Measurements from ENCODE around the gene FOXRED1.

The FOXRED1 gene

GRCh38 chr11:126311401-126312291, 42.7 kb downstream of the FOXRED1 start:
- H3K4me1 ChIP-seq (ENCODE audit: control insufficient read depth in 1 of 2, insufficient read depth in 1 of 2, low read depth in 1 of 2, low read length in 1 of 2): peaks cover 60 to 61% of the 10 kb centered on the region in 2 experiments
- peak overlapping the region; percentile 91 for H3K27ac ChIP-seq
- no peaks in the 10 kb centered on the region for H3K36me3 ChIP-seq
- peak; percentile 74 for TF ChIP-seq CTCF (IDR thresholded peaks at IDR 0.05)
- H3K27me3 ChIP-seq: no peaks in the 10 kb centered on the region
- H3K9me3 ChIP-seq: no peaks in the 10 kb centered on the region
- H3K4me3 ChIP-seq (ENCODE audit: low read depth in 1 of 2, low read length in 1 of 2): peak overlapping the region; percentile 39 to 56

- Histone ChIP-seq H3K27me3 (no peaks in the 10 kb centered on the region), H3K4me1 (ENCODE audit: control insufficient read depth in 1 of 2, insufficient read depth in 1 of 2, low read depth in 1 of 2, low read length in 1 of 2) (peaks cover 72 to 75% of the 10 kb centered on the region in 2 experiments), H3K36me3 (no peaks in the 10 kb centered on the region), H3K27ac (peak overlapping the region; percentile 91), H3K4me3 (ENCODE audit: low read depth in 1 of 2, low read length in 1 of 2) (no peak overlapping the region), H3K9me3 (no peaks in the 10 kb centered on the region)
- no peak for TF ChIP-seq CTCF (IDR thresholded peaks at IDR 0.05)
These were observed 44.0 kb downstream of the FOXRED1 start for GRCh38 chr11:126312961-126313360.

- H3K4me3 ChIP-seq (ENCODE audit: low read depth in 1 of 2, low read length in 1 of 2): no peak overlapping the region
- peak overlapping the region; percentile 91 for H3K27ac ChIP-seq
- H3K36me3 ChIP-seq: no peaks in the 10 kb centered on the region
- no peaks in the 10 kb centered on the region for H3K27me3 ChIP-seq
- no peaks in the 10 kb centered on the region for H3K9me3 ChIP-seq
- no peak for TF ChIP-seq CTCF (IDR thresholded peaks at IDR 0.05)
- peaks cover 80 to 83% of the 10 kb centered on the region in 2 experiments for H3K4me1 ChIP-seq (ENCODE audit: control insufficient read depth in 1 of 2, insufficient read depth in 1 of 2, low read depth in 1 of 2, low read length in 1 of 2)
These were observed 44.9 kb downstream of the FOXRED1 start for GRCh38 chr11:126313826-126314225.

GRCh38 chr11:126317432-126317755, 48.4 kb downstream of the FOXRED1 start:
- TF ChIP-seq CTCF (IDR thresholded peaks at IDR 0.05): no peak
- Histone ChIP-seq H3K4me1 (ENCODE audit: control insufficient read depth in 1 of 2, insufficient read depth in 1 of 2, low read depth in 1 of 2, low read length in 1 of 2) (peaks cover 65 to 73% of the 10 kb centered on the region in 2 experiments), H3K4me3 (ENCODE audit: low read depth in 1 of 2, low read length in 1 of 2) (peak overlapping the region; percentile 9 to 23), H3K27ac (peak overlapping the region; percentile 79), H3K36me3 (no peaks in the 10 kb centered on the region), H3K9me3 (no peaks in the 10 kb centered on the region), H3K27me3 (no peaks in the 10 kb centered on the region)

- no peak for TF ChIP-seq CTCF (IDR thresholded peaks at IDR 0.05)
- no peaks in the 10 kb centered on the region for H3K27me3 ChIP-seq
These were observed 49.0 kb downstream of the FOXRED1 start for GRCh38 chr11:126317756-126318573.

More at GRCh38 chr11:126317756-126318573, 49.0 kb downstream of the FOXRED1 start:
- Histone ChIP-seq H3K4me3 (ENCODE audit: low read depth in 1 of 2, low read length in 1 of 2) (peak overlapping the region; percentile 9 to 23), H3K27ac (peak overlapping the region; percentile 79), H3K36me3 (no peaks in the 10 kb centered on the region), H3K9me3 (no peaks in the 10 kb centered on the region), H3K4me1 (ENCODE audit: control insufficient read depth in 1 of 2, insufficient read depth in 1 of 2, low read depth in 1 of 2, low read length in 1 of 2) (peaks cover 60 to 68% of the 10 kb centered on the region in 2 experiments)

Measured in neutrophil (primary cell).